SHP77 treated with DMSO at 0.1 percent for 48 hours (cell line): ENCODE data around the gene GTPBP1.
A peak's percentile ranks its signal among the peaks of the same experiment; 100 is the strongest.

Source experiments
- DNase-seq: peaks from one replicate; lab custom pipeline; 2025; lab: John Stamatoyannopoulos, UW

Gene GTPBP1

GRCh38 chr22:38760477-38761201, 54.9 kb downstream of the GTPBP1 start:
- peak; percentile 57 for DNase-seq

- peak; percentile 24 for DNase-seq
Observed at GRCh38 chr22:38761202-38762162, 55.7 kb downstream of the GTPBP1 start.

- DNase-seq, result no peak
Observed at GRCh38 chr22:38762551-38762983, 56.8 kb downstream of the GTPBP1 start.

GRCh38 chr22:38766076-38766777, 60.5 kb downstream of the GTPBP1 start:
- peak; percentile 47 for DNase-seq

- no peak for DNase-seq
Observed at GRCh38 chr22:38767313-38767712, 61.6 kb downstream of the GTPBP1 start.

GRCh38 chr22:38768036-38768435, 62.3 kb downstream of the GTPBP1 start:
- no peak for DNase-seq

- DNase-seq, result no peak
Observed at GRCh38 chr22:38770257-38770949, 64.7 kb downstream of the GTPBP1 start.

- no peak for DNase-seq
Observed at GRCh38 chr22:38772623-38772873, 66.8 kb downstream of the GTPBP1 start.

GRCh38 chr22:38773363-38773946, 67.7 kb downstream of the GTPBP1 start:
- DNase-seq, result no peak

- DNase-seq, result no peak
Observed at GRCh38 chr22:38774496-38775166, 68.9 kb downstream of the GTPBP1 start.

- DNase-seq, result no peak
Observed at GRCh38 chr22:38775656-38776055, 69.9 kb downstream of the GTPBP1 start.

GRCh38 chr22:38776086-38776485, 70.3 kb downstream of the GTPBP1 start:
- DNase-seq, result no peak

- DNase-seq, result no peak
Observed at GRCh38 chr22:38777087-38777671, 71.4 kb downstream of the GTPBP1 start.

- DNase-seq, result no peak
Observed at GRCh38 chr22:38781033-38781432, 75.3 kb downstream of the GTPBP1 start.

- DNase-seq, result no peak
Observed at GRCh38 chr22:38782402-38783094, 76.8 kb downstream of the GTPBP1 start.
